GM12878 (cell line): Measurements from ENCODE around the gene SPATA46. TPM values are rescaled to one million over a fixed set of nuclear protein-coding genes. Genes with fewer than 3 reads are reported as not detected.

Experiments
- BACH1 ChIP-seq: fragments of 450-650 bp; IDR thresholded peaks from 2 replicates; pipeline ENCODE4 v1.6.1; 2017; ENCODE audit warnings: mild to moderate bottlenecking, borderline replicate concordance
- FOS ChIP-seq: IDR thresholded peaks from 3 replicates; pipeline ENCODE4 v1.6.1; 2011; ENCODE audit warnings: borderline replicate concordance; ENCODE audit not compliant: insufficient read length; ENCODE audit errors: extremely low read depth
- RELB ChIP-seq: fragments of 450-650 bp; IDR thresholded peaks from 2 replicates; pipeline ENCODE4 v1.6.1; 2017; ENCODE audit warnings: low read depth, mild to moderate bottlenecking, moderate library complexity
- ZNF207 ChIP-seq: fragments of 450-650 bp; IDR thresholded peaks from 2 replicates; pipeline ENCODE4 v1.6.1; 2014; ENCODE audit warnings: antibody characterized with exemption, mild to moderate bottlenecking, borderline replicate concordance
- polyA plus RNA-seq, 11 experiments: library from polyadenylated mRNA; depleted of rRNA in 4 of 11; unstranded in 6 of 11; stranded (reverse) in 5 of 11; fragments of >200 nt; fragmentation: Nextera tagmentation in 4 of 11; fragmentation: Illumina TruSeq in 1 of 11; extraction: Ambion mirVana in 4 of 11; extraction: Trizol in 1 of 11; gene quantifications; 1 replicate in 1 of 11; 2 replicates in 10 of 11; pipeline versions ENCODE4 v1.2.1 to v1.2.3, GENCODE V29; 2011 to 2016; ENCODE audit warnings: inconsistent platforms in 2 of 11, missing spikeins in 2 of 11, low read depth in 1 of 11
- total RNA-seq, 4 experiments: library from RNA; depleted of rRNA in 3 of 4; stranded (reverse); fragments of >200 nt in 3 of 4; fragmentation: Illumina TruSeq in 1 of 4; extraction: Trizol in 1 of 4; gene quantifications; 2 replicates each; pipeline versions ENCODE4 v1.2.1 to v1.2.3, GENCODE V29; 2013 to 2021
- TF ChIP-seq, protein P1 (sequence below): fragments of 450-650 bp; formaldehyde crosslinking; IDR thresholded peaks from 2 replicates; pipeline ENCODE4 v1.4.0; 2020; ENCODE audit warnings: mild to moderate bottlenecking, moderate library complexity
- TF ChIP-seq, protein P2 (sequence below): IDR thresholded peaks from 2 replicates; pipeline ENCODE4 v1.6.1; 2011; ENCODE audit warnings: borderline replicate concordance, low read depth, mild to moderate bottlenecking, moderate library complexity, low read length; ENCODE audit not compliant: insufficient read depth, poor library complexity, severe bottlenecking

The SPATA46 gene
- total and polyA plus RNA-seq, 10 of the 15 experiments (the other 5 are each of a cell fraction or from before 2014, with no cell fraction given), result not detected

DNA sequence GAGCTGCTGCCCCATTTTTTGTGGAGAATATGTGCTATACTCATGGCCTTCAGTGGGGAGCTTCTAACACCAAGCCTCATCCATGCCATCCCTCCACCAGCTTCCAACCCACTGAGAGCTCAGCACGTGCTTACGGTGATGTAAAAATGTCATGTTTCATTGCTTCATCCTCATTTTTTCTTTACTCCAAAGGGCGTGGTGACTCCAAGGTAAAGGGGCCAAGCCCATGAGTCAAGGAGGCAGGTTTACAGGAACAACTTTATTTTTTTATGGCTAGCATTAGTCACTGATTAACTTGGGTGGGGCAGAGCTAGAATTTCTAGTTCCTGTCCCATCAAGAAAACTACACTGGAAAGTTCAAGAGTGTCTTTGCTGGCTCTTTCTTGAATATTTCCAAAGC is 4.7 kb upstream of the SPATA46 start, which contains the start of gene C1orf226 (continued):
- TF ChIP-seq, protein P1, sequence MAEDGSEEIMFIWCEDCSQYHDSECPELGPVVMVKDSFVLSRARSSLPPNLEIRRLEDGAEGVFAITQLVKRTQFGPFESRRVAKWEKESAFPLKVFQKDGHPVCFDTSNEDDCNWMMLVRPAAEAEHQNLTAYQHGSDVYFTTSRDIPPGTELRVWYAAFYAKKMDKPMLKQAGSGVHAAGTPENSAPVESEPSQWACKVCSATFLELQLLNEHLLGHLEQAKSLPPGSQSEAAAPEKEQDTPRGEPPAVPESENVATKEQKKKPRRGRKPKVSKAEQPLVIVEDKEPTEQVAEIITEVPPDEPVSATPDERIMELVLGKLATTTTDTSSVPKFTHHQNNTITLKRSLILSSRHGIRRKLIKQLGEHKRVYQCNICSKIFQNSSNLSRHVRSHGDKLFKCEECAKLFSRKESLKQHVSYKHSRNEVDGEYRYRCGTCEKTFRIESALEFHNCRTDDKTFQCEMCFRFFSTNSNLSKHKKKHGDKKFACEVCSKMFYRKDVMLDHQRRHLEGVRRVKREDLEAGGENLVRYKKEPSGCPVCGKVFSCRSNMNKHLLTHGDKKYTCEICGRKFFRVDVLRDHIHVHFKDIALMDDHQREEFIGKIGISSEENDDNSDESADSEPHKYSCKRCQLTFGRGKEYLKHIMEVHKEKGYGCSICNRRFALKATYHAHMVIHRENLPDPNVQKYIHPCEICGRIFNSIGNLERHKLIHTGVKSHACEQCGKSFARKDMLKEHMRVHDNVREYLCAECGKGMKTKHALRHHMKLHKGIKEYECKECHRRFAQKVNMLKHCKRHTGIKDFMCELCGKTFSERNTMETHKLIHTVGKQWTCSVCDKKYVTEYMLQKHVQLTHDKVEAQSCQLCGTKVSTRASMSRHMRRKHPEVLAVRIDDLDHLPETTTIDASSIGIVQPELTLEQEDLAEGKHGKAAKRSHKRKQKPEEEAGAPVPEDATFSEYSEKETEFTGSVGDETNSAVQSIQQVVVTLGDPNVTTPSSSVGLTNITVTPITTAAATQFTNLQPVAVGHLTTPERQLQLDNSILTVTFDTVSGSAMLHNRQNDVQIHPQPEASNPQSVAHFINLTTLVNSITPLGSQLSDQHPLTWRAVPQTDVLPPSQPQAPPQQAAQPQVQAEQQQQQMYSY (CRISPR knock-in tag), result no peak
- TF ChIP-seq RELB, result no peak
- TF ChIP-seq, protein P2, sequence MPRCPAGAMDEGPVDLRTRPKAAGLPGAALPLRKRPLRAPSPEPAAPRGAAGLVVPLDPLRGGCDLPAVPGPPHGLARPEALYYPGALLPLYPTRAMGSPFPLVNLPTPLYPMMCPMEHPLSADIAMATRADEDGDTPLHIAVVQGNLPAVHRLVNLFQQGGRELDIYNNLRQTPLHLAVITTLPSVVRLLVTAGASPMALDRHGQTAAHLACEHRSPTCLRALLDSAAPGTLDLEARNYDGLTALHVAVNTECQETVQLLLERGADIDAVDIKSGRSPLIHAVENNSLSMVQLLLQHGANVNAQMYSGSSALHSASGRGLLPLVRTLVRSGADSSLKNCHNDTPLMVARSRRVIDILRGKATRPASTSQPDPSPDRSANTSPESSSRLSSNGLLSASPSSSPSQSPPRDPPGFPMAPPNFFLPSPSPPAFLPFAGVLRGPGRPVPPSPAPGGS, result no peak
- TF ChIP-seq ZNF207, result no peak
- no peak for TF ChIP-seq FOS
- no peak for TF ChIP-seq BACH1
